K562 (cell line): ENCODE results near the gene DEFB110.

Experiments
- CTCF ChIP-seq, 3 experiments: IDR thresholded peaks in 2 of 3; conservative IDR thresholded peaks in 1 of 3; 2 replicates each; pipeline ENCODE4 v1.5.1; 2011 to 2012; ENCODE audit warnings: low read length in 3 of 3, mild to moderate bottlenecking in 3 of 3, control low read depth in 2 of 3, improper control_type of control experiment in 1 of 3, inconsistent platforms in 1 of 3, low read depth in 1 of 3, mixed read lengths in 1 of 3, moderate library complexity in 1 of 3; ENCODE audit not compliant: insufficient read depth in 2 of 3
- ETV6 ChIP-seq, 3 experiments: fragments of 150-350 bp in 1 of 3; sonication (generic) in 1 of 3; formaldehyde crosslinking in 1 of 3; IDR thresholded peaks; 2 replicates each; pipeline versions ENCODE4 v1.6.1 to v1.8.0; 2014 to 2022; ENCODE audit warnings: borderline replicate concordance in 2 of 3, low read depth in 2 of 3, antibody characterized with exemption in 1 of 3, low read length in 1 of 3, mild to moderate bottlenecking in 1 of 3, missing genetic modification reagents in 1 of 3
- EZH2 ChIP-seq: IDR thresholded peaks from 2 replicates; pipeline ENCODE4 v1.6.1; 2012; ENCODE audit warnings: low read depth, mild to moderate bottlenecking, inconsistent platforms, low read length, borderline replicate concordance
- FOXA1 ChIP-seq: fragments of 450-650 bp; IDR thresholded peaks from 2 replicates; pipeline ENCODE4 v1.6.1; 2016; ENCODE audit warnings: mild to moderate bottlenecking, borderline replicate concordance
- FOXP1 ChIP-seq: sonication (generic); formaldehyde crosslinking; IDR thresholded peaks from 2 replicates; pipeline ENCODE4 v1.8.0; 2022; ENCODE audit warnings: mild to moderate bottlenecking, missing genetic modification reagents
- GATAD2B ChIP-seq: fragments of 450-650 bp; IDR thresholded peaks from 2 replicates; pipeline ENCODE4 v1.6.1; 2017; ENCODE audit warnings: mild to moderate bottlenecking, borderline replicate concordance
- MAFK ChIP-seq: IDR thresholded peaks from 2 replicates; pipeline ENCODE4 v1.6.1; 2011; ENCODE audit warnings: low read length, improper control_type of control experiment
- POLR2AphosphoS5 ChIP-seq: IDR thresholded peaks from 2 replicates; pipeline ENCODE4 v1.6.1; 2011; ENCODE audit warnings: mild to moderate bottlenecking, low read depth, low read length, moderate library complexity; ENCODE audit not compliant: control insufficient read depth, insufficient read depth
- TGIF2 ChIP-seq: sonication (generic); formaldehyde crosslinking; IDR thresholded peaks from 2 replicates; pipeline ENCODE4 v1.8.1; 2022; ENCODE audit warnings: mild to moderate bottlenecking, missing genetic modification reagents, moderate library complexity
- ZBTB17 ChIP-seq: fragments of 450-650 bp; formaldehyde crosslinking; IDR thresholded peaks from 2 replicates; pipeline ENCODE4 v1.4.0; 2020; ENCODE audit warnings: mild to moderate bottlenecking
- ZNF24 ChIP-seq: fragments of 450-650 bp; IDR thresholded peaks from 2 replicates; pipeline ENCODE4 v1.6.1; 2016
- ZNF274 ChIP-seq: IDR thresholded peaks from 2 replicates; pipeline ENCODE4 v1.6.1; 2011; ENCODE audit warnings: low read depth, mild to moderate bottlenecking, low read length, moderate library complexity, borderline replicate concordance

GRCh38 chr6:50007819-50008218 lies 14.0 kb downstream of the DEFB110 start:
- no peak for TF ChIP-seq TGIF2 (CRISPR knock-in tag)
- TF ChIP-seq ZNF274: no peak
- no peak for TF ChIP-seq ETV6 (IDR thresholded peaks at IDR 0.05; ENCODE audit: borderline replicate concordance in 1 of 2, low read depth in 2 of 2, low read length in 1 of 2)
- TF ChIP-seq ETV6 (CRISPR knock-in tag; IDR thresholded peaks at IDR 0.05; ENCODE audit: borderline replicate concordance): no peak
- TF ChIP-seq FOXA1: no peak
- no peak for TF ChIP-seq EZH2
- TF ChIP-seq ZNF24: no peak
- no peak for TF ChIP-seq ZBTB17
- TF ChIP-seq MAFK: no peak
- no peak for TF ChIP-seq CTCF (IDR thresholded peaks at IDR 0.05 in 2 of 3, conservative IDR thresholded peaks at IDR 0.05 in 1 of 3; ENCODE audit: insufficient read depth in 2 of 3, low read depth in 1 of 3, low read length in 3 of 3)
- no peak for TF ChIP-seq POLR2AphosphoS5
- TF ChIP-seq FOXP1 (CRISPR knock-in tag): no peak
- no peak for TF ChIP-seq GATAD2B
